ENCODE results near the gene PCNX1. TPM values are rescaled to one million over a fixed set of nuclear protein-coding genes. Genes with fewer than 3 reads are reported as not detected.

Gene PCNX1
- total RNA-seq, 1 donor from 2014 or later, result 56.4 TPM

DNA sequence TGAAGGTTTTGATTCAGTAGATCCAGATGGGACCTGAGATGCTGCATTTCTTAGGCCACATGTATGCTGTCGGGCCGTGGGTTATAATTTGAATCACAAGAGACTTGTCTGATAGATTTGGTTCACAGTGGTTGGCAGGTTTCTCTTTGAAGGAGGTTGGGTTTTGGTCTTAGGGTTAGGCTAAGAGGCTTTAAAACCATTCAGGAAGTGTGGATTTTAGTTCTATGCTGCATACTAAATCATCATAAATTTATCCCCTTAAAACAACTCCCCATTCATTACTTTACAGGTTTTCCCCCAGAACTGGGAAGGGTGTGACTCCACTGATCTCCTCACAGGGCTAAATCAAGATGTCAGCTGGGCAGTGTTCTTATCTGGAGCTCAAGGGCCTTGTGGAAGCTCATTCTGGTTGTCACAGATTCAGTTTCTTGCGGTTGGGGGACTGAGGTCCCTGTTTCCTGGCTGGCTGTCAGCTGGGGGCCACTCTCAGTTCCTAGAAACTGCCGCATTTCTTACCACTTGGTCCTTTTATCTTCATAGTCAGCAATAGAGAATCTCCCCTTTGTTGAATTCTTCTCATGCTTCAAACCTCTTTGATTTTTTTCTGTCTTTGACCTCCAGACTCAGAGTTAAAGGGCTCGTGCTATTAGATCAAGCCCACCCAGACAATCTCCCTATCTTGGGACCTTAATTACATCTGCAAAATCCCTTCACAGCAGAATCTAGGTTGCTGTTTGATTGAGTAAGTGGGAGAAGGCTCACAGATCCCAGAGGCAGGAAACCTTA, 20.6 kb upstream of the PCNX1 start:
- no peak overlapping the region for H3K27ac Mint-ChIP-seq
- no peaks in the 10 kb centered on the region for H3K36me3 Mint-ChIP-seq (ENCODE audit: insufficient read depth)
- TF ChIP-seq, protein P1, sequence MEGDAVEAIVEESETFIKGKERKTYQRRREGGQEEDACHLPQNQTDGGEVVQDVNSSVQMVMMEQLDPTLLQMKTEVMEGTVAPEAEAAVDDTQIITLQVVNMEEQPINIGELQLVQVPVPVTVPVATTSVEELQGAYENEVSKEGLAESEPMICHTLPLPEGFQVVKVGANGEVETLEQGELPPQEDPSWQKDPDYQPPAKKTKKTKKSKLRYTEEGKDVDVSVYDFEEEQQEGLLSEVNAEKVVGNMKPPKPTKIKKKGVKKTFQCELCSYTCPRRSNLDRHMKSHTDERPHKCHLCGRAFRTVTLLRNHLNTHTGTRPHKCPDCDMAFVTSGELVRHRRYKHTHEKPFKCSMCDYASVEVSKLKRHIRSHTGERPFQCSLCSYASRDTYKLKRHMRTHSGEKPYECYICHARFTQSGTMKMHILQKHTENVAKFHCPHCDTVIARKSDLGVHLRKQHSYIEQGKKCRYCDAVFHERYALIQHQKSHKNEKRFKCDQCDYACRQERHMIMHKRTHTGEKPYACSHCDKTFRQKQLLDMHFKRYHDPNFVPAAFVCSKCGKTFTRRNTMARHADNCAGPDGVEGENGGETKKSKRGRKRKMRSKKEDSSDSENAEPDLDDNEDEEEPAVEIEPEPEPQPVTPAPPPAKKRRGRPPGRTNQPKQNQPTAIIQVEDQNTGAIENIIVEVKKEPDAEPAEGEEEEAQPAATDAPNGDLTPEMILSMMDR (IDR thresholded peaks at IDR 0.05; ENCODE audit: unreplicated experiment), result no peak
- peaks cover 1% of the 10 kb centered on the region for H3K4me1 Mint-ChIP-seq (ENCODE audit: low read depth)
- no peak for DNase-seq (ENCODE audit: low spot score, unreplicated experiment)
- peaks cover 5% of the 10 kb centered on the region for H3K27me3 Mint-ChIP-seq
- no peaks in the 10 kb centered on the region for H3K9me3 Mint-ChIP-seq (ENCODE audit: low read depth)
- no peak overlapping the region for H3K4me3 Mint-ChIP-seq (ENCODE audit: low read depth)

DNA sequence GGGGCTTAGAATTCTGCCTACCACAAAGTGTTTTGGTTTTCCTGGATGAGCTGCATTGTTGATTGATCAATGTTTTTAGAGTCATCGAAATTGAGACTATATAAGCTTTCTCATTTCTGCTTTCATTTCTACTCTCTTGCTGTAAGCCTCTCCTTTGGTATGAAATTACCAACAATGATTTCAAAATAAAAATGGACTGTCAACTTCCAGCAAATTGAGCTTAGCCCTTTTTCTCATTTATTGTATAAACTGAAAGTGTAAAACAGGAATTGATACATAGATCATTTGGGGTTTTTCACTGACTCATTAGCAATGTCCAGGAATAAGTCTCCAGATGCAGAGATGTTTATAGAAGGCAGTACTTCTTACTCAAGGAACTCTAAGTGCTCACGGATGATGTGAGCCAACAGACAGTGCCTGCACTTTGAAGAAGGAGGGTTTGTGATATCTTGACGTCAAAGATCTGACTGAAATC, 20.0 kb upstream of the PCNX1 start:
- Mint-ChIP-seq H3K4me1 (ENCODE audit: low read depth) (peaks cover 1% of the 10 kb centered on the region), H3K36me3 (ENCODE audit: insufficient read depth) (no peaks in the 10 kb centered on the region)

GRCh38 chr14:70887737-70888499, 19.3 kb upstream of the PCNX1 start:
- no peaks in the 10 kb centered on the region for H3K9me3 Mint-ChIP-seq (ENCODE audit: low read depth)
- no peak for DNase-seq (ENCODE audit: low spot score, unreplicated experiment)
- H3K4me1 Mint-ChIP-seq (ENCODE audit: low read depth), result peaks cover 1% of the 10 kb centered on the region
- no peak overlapping the region for H3K4me3 Mint-ChIP-seq (ENCODE audit: low read depth)
- H3K27ac Mint-ChIP-seq, result no peak overlapping the region
- peaks cover 5% of the 10 kb centered on the region for H3K27me3 Mint-ChIP-seq
- TF ChIP-seq, protein P1 (IDR thresholded peaks at IDR 0.05; ENCODE audit: unreplicated experiment), result no peak
- no peaks in the 10 kb centered on the region for H3K36me3 Mint-ChIP-seq (ENCODE audit: insufficient read depth)

More for the DNA sequence above, 20.0 kb upstream of the PCNX1 start:
- TF ChIP-seq, protein P1 (IDR thresholded peaks at IDR 0.05; ENCODE audit: unreplicated experiment), result no peak
- DNase-seq (ENCODE audit: low spot score, unreplicated experiment), result no peak
- H3K27ac Mint-ChIP-seq, result no peak overlapping the region
- no peak overlapping the region for H3K4me3 Mint-ChIP-seq (ENCODE audit: low read depth)
- no peaks in the 10 kb centered on the region for H3K9me3 Mint-ChIP-seq (ENCODE audit: low read depth)
- H3K27me3 Mint-ChIP-seq, result peaks cover 5% of the 10 kb centered on the region

- Mint-ChIP-seq H3K4me1 (ENCODE audit: low read depth) (peaks cover 1% of the 10 kb centered on the region), H3K27ac (no peak overlapping the region), H3K4me3 (ENCODE audit: low read depth) (no peak overlapping the region), H3K36me3 (ENCODE audit: insufficient read depth) (no peaks in the 10 kb centered on the region), H3K9me3 (ENCODE audit: low read depth) (no peaks in the 10 kb centered on the region), H3K27me3 (peaks cover 5% of the 10 kb centered on the region)
- DNase-seq (ENCODE audit: low spot score, unreplicated experiment), result no peak
- TF ChIP-seq, protein P1 (IDR thresholded peaks at IDR 0.05; ENCODE audit: unreplicated experiment), result no peak
Observed at GRCh38 chr14:70888681-70889175, 18.5 kb upstream of the PCNX1 start.

- H3K9me3 Mint-ChIP-seq (ENCODE audit: low read depth), result no peaks in the 10 kb centered on the region
- H3K27me3 Mint-ChIP-seq, result peaks cover 5% of the 10 kb centered on the region
- H3K36me3 Mint-ChIP-seq (ENCODE audit: insufficient read depth), result no peaks in the 10 kb centered on the region
- DNase-seq (ENCODE audit: low spot score, unreplicated experiment), result no peak
- no peak overlapping the region for H3K27ac Mint-ChIP-seq
- TF ChIP-seq, protein P1 (IDR thresholded peaks at IDR 0.05; ENCODE audit: unreplicated experiment), result no peak
- peaks cover 1% of the 10 kb centered on the region for H3K4me1 Mint-ChIP-seq (ENCODE audit: low read depth)
- no peak overlapping the region for H3K4me3 Mint-ChIP-seq (ENCODE audit: low read depth)
Observed at GRCh38 chr14:70889555-70889954, 17.7 kb upstream of the PCNX1 start.

Data from progenitor cell of endocrine pancreas (in vitro differentiated cells).